Measurements from ENCODE around the gene GMDS.
A peak's percentile ranks its signal among the peaks of the same experiment; 100 is the strongest.

Gene GMDS

DNA sequence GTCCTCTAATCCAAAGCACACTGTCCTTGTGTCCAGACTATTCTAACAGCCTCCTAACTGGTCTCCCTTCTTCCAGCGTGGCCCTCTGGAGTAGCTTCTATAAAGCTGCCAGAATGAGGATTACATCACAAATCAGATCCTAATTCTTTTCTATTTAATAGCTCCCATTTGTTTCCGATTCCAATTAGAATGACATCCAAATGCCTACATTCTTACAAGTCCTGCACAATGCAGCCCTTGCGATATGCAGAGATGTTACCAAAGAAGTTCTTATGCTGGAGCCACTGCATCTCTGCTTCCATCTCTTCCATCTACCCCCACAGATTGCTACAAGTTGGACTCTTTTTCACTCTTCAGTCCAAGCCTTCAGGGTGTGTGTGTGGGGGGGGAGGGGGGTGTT lies 40.0 kb downstream of the GMDS start:
- no peak for DNase-seq (ENCODE audit: low read depth in 2 of 2)

DNA sequence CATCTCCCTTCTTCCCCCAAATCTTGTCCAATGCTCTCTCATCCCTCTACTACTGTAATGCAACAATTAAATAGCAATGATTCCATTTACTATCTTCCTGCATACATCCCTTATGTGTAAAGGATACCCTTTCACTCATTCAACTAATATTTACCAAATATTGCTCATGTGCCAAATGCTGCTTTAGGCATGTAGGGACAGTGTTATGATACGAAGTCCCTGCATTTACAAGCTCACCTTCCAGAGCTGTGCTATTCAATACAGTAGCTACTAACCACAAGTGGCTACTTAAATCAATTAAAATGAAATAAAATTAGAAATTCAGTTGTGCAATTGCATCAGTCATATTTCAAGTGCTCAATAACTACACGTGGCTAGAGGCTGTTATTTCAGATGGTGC lies 41.1 kb downstream of the GMDS start:
- DNase-seq (ENCODE audit: low read depth in 2 of 2), result no peak

DNA sequence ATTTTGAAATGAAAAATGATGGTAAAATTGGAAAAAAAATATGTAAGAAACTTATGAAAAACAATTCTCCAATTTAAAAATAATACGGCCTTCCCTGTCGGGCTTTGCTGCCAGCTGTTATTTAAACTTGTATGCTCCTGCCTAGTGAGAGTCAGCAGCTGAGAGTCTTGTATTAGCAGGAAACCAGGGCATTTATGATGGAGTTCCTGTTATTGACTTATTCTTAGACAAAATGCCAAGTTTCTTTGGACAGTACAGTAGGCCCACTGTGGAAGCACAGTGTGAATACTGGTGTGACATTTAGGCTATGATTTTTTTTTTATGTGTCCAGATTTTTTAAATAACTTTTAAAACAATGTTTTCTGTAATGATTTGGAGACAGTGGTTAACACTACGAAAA lies 42.1 kb downstream of the GMDS start:
- no peak for DNase-seq (ENCODE audit: low read depth in 2 of 2)

DNA sequence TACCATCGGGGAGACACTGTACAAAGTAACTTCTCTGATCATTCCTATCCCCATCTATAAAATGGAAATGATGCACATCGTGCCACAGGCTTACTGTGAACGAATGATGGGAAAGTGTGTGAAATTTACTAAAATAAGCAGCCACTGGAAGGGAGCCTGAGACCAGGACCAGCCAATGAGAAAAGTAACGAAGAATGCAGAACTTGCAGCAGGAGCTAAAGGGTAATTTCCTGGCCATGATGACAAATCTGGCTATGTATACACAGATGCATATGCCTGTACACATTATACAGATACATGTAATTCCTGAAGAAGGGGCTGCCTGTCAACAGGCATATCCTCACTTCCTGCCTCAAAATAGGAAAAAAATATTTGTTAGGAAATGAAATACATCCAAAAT lies 47.4 kb downstream of the GMDS start:
- no peak for DNase-seq (ENCODE audit: low read depth in 2 of 2)

DNA sequence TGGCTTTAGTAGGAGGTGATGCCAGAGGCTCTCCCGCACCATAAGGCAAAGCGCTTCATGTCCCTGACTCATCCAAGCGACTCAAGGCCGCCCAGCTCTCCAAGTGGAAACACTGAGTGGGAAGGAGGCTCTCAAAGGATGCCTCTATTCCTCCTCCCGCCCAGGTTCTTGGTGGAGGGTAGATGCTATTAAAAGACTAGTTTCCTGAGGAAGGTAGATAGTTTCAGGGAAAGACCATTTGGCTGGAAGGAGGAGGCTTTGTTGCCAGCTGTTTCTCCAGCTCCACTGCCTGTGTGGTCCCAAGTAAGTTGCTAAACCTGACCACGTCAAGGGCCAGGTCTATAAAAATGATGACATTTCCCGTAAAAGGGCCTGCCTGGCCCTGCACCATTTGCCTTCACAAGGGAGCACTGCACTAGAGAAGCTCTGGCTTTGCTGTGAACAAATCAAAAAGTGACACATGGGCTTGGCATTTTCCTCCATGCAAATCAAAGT lies 48.2 kb downstream of the GMDS start:
- DNase-seq (ENCODE audit: low read depth in 2 of 2), result no peak

DNA sequence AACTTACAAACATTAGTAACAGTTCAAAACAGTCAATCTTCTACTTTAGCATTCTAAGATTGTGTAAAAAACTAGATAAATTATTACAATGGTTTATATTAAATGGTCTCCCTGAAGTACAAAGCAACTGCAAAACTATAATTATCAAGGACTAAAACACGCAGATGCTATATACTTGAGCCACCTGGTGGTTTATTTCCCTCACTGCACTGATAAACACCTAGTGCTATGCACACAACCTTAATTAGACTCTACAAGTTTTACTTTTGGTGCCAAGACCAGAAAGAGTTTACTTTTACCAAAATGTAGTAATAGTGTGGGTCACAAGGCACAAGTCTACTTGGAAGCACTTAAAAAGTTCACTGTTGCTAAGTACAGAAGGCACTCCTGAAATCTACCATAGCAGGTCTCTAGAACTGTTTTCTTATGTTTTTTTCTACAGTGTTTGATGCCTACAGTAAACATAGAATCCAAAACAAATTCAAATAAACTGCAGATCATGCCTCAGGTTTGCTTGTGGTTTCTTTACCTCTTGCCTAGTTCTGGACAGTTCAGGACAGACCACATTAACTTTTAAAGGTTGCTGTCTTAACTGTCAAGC lies 49.2 kb downstream of the GMDS start:
- DNase-seq (ENCODE audit: low read depth in 2 of 2), result no peak

DNA sequence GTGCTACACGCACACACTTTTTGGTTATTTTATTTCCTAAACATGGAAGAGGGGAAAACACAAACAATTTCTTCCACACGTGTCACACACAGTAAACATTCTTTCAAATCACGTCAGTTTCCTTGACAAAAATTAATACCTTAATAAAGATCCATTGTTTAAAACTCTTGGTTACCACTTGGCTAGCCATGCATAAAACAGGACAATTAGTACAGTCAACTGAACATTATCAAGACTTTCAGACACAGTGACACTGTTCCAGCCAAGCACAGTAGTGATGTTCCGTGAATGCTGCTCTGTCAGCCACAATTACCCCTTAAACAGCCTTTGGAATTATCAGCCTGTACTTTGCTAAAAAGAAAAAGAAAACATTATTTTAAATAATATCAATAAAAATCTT lies 50.8 kb downstream of the GMDS start:
- DNase-seq (ENCODE audit: low read depth in 2 of 2), result no peak

DNA sequence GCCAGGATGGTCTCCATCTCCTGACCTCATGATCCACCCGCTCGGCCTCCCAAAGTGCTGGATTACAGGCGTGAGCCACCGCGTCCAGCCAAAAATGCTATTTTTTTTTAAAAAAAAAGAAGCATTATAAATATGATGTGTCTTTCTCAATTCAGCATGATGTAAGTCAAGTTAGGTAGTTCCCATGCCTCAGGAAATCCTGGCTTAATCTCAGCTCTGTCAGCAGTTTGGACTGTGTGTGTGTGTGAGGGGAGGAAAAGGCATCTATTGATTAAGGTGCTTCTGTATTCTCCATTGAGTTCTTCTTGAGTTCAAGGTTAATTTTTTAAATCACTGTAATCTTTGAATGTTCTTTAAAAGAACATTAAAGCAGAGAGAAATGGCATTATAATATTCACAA lies 51.5 kb downstream of the GMDS start:
- DNase-seq (ENCODE audit: low read depth in 2 of 2), result no peak

DNA sequence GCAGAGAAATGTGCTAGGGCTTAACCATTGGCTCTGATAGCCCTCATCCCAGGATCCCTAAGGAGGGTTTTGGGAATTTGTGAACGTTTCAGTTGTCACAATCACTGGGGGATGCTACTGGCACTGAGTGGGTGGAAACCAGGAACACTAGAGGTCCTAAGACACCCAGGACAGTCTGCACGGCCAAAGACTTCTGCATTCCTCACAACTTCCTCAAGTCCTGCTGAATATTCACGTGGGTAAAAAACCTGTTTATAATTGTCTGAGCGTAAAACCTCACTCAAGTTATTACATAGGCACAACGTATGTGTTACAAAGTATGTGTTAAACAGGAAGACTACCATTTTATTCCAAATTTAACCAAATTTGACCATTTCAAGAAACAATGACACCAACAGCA lies 52.4 kb downstream of the GMDS start:
- no peak for DNase-seq (ENCODE audit: low read depth in 2 of 2)

DNA sequence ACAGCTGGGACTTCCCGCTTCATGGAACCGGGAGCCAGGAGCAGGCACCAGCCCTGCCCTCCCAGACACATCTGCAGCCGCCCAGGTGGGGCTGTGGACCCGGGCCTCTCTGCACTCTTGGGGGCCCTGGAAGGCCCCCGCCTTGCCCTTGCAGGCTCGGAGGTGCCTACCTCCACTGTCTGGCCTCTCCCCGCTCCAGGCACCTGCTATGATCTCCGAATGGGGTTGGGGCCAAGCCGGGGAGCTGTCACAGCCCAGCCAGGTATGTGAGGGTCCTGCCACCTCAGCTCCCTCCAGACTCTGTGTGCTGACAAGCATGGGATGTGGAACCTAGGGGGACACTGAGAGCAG lies 54.0 kb downstream of the GMDS start:
- no peak for DNase-seq (ENCODE audit: low read depth in 2 of 2)

DNA sequence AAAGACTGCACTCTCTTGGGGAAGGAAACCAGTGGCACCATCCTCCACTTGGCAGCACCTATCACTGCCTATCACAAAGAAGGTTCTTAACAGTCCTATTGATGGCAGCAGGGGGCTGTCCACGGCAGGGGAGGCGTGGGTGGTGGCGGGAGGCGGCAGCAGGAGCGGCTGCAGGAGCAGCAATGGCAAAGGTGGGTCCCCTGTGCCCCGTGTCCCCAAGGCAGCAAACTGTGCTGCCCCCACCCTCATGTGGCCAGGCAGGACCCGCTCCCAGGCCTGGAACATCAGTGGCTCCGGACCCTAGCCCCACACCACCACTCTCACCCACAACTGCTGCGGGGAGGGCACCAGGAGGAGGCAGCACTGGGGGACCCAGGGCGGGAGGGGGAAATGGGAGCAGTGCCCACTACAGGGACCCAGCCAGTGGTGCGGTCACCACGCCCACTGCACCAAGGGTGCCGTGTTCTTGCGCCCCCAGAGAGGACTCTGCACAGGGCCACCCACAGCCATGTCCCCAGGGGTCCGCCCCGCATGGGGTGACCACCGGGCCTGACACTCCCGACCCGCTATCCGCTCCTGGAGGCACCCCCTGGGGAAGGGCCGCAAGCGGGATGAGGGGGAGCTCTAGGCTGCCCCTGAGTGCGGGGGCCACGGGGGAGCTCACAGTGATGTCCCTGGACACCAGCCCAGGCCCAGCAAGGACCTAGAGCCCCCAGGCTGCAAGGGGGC lies 54.6 kb downstream of the GMDS start:
- DNase-seq (ENCODE audit: low read depth in 2 of 2), result no peak

DNA sequence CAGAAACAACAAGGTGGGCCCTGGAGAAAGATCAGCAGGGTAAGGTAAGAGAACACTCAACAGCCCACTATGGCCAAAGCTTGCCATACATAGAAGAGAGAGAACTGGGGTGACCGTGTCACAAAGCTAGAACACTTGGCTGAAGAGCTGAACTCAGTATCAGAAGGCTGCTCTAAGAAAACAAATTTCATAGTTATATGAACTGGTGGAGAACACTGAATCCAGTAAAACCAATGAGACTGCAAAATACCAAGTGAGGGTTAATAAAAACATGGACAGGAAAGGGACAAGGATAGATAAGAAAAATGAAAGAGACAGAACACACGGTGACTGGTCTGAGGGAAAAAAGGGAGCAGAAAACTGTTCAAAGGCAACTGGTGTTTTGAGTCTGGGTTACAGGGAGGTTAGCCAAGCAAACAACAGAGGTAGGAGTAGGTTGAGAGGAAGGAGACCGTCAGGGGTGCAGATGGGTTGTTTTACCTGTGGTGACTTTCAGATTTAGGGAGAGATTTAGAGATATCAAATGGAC lies 56.5 kb downstream of the GMDS start:
- no peak for DNase-seq (ENCODE audit: low read depth in 2 of 2)

DNA sequence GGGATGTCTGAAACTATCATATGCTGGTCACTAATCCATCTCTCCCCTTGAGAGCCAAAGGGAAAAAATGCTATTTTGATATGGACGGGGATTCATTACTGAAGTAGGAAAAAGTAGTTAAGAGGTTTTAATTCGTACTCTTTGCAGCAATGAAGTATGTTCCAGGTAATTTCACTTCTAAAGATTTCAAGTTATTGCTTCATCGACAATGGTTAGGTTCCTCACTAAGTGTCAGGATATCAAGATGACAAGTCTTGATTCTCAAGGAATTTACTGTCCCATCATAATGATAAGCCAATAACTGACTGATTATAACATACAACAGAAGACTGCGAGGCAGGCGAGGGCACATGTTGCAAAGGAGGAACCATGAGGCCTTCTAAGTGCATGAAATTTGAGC lies 57.0 kb downstream of the GMDS start:
- no peak for DNase-seq (ENCODE audit: low read depth in 2 of 2)

DNA sequence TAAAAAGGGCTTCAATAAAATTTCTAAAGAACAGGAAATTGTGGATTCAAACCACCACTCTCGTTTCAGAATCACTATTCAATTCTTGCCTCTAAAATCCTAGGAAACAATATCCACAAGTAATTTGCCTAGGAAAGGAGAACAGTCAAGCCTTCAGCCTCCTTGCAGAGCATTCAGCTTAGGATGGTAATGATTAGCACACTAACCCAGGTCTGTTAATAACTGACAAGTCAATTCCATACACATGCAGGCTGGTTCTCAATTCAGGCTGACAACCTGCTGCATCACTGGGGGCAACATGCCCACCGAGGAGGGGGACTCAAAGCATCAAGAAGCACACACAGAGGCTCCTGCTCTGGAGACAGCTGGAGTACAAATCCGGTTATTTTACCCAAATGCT lies 57.6 kb downstream of the GMDS start:
- DNase-seq (ENCODE audit: low read depth in 2 of 2), result no peak

DNA sequence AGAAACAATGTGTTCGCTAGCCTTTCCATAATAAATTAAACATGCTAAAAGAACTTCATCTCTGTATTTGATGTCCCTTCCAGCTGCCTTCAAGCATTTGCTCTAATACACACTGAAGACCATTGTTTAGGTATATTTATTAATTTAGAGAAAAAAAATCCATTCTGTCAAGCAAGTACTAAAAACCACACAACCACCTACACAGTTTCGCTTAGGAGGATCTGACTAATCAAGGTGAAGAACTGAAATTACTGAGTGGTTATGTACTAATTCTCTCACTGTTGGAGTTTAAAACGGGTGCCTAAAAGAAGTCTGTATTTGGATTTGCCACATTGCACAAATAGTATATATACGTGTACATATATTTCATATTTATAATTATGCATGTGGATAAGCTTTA lies 58.9 kb downstream of the GMDS start:
- DNase-seq (ENCODE audit: low read depth in 2 of 2), result peak in 1 of 2 experiments; percentile 5

DNA sequence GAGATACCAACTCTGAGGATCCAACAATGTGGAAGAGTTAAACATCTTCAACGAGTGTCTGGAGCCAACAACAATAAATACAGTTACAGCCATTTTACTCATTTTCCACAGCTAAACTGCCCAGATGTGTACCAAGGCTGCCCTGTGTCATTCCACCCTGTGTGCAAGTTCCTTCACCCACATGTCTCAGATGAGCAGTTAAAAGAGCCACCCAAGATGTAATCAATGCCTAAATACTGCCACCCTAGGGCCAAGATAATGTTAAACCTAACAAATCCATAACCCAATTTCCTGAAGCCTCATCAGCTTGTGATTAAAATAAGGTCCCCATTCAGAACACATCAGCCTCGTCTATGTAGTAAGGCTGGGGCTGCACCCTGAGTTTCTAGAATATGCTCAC lies 59.9 kb downstream of the GMDS start:
- no peak for DNase-seq (ENCODE audit: low read depth in 2 of 2)

DNA sequence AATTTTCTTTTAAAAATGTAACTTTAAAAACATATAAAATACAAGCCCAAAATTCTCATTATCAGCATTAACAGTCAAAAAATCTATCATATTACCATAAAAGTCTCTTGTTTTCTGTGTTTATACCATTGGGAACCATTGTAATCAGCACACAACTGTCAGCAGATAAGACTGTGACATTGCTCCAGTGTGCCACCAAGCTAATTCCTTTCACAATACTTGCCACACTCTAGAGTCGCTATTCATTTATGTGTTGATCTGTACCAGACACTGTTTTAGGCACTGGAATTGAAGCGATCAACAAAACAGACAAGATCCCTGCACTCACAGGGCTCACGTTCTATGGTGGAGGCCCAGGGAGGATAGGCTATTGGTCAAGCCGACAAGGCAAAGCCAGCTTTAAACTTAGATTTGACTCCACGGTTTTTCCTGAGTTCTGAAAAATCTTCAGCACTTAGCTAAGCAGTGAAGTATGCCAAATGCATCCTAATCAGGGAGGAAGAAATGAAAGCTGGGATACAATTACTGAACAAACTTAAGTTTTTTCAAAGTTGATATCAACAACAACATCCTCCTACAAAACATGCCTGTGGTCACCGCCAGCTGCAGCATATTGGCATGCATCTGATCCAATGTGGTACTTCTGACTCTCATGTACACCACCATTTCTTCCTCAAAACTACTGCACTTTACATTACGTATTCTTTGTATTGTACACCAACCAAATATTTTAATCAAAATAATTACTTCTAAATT lies 60.5 kb downstream of the GMDS start:
- no peak for DNase-seq (ENCODE audit: low read depth in 2 of 2)

DNA sequence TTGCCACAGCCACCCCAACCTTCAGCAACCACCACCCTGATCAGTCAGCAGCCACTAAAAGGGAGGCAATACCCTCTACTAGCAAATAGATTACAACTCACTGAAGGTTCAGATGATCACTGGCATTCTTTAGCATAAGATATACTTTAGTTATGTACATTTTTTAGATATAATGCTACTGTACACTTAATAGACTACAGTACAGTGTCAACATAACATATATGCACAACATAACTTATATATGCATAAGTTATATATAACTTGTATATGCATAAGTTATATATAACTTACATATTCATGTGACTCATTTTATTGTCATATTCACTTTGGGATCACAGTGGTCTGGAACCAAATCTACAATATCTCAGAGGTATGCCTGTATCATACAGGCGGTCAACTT lies 61.7 kb downstream of the GMDS start:
- DNase-seq (ENCODE audit: low read depth in 2 of 2), result no peak

DNA sequence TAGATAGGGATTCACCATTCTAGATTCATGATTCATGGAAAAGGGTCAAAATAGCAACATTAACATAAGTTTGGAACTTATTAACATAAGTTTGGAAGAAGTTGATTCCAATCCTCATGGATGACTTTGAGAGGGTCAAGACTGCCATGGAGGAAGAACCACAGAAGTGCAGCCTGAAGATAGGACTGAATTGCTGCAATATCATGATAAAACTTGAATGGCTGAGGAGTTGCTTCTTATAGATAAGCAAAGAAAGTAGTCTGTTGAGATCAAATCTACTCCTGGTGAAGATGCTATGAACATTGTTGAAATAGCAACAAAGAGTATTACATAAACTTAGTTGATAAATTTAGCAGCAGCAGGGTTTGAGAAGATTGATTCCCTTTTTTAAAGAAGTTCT lies 62.2 kb downstream of the GMDS start:
- DNase-seq (ENCODE audit: low read depth in 2 of 2), result no peak

DNA sequence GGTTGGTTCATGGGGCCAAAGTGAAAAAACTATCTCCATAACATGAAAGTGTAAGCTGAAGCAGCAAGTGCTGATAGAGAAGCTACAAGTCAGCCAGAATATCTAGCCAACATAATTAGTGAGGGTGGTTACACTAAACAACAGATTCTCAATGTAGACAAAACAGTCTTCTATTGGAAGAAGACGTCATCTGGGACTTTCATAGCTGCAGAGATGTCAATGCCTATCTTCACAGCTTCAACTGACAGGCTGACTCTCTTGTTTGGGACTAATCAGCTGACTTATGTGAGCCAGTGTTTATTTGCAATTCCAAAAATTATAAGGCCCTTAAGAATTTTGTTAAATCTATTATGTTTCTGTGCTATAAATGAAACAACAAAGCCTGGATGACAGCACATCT lies 63.2 kb downstream of the GMDS start:
- no peak for DNase-seq (ENCODE audit: low read depth in 2 of 2)

DNA sequence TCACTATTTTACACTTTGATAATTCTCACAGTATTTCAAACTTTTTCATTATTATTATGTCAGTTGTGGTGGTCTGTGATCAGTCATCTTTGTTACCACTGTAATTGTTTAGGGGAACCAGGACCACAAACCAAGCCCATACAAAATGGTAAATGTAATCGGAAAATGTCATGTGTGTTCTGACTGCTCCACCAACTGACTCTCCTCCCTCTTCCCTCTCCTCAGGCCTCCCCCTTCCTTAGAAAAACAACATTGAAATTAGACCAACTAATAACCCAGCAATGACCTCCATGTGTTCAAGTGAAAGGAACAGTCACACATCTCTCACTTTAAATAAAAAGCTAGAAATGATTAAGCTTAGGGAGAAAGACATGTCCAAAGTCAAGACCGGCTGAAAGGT lies 63.8 kb downstream of the GMDS start:
- DNase-seq (ENCODE audit: low read depth in 2 of 2), result no peak

DNA sequence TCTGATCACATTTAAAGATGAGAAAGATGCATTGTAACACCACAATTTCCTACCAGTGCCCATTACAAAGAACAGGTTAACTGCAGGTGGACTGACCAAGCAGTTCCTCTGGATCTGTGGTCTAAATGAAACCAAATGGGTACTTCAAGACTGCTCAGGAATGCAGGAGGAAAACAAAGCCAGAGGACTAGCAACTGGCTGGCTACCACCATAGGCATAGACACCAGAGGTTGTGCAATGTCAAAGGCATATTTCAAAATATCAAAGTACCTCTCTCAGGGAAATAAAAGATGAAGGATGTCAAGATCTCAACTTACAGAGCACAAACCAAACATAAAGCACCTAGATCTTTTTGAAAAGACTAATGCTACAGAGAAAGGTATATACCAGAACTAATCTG lies 65.5 kb downstream of the GMDS start:
- no peak for DNase-seq (ENCODE audit: low read depth in 2 of 2)

DNA sequence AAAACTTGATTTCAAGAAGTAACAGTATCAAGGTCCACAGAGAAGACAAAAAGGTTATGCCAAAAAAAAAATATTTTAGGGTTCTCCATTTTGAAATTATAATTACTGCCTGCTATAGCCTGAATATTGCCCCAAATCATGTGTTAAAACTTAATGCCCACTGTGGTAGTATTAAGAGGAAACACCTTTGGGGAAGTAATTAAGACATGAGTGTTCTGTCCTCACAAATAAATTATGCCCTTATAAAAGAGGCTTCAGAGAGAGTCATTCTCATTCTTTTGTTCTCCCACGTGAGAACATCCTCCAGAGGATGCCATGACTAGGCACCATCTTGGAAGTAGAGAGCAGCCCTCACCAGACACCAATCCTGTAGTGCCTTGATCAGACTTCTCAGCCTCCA lies 66.2 kb downstream of the GMDS start:
- DNase-seq (ENCODE audit: low read depth in 2 of 2), result no peak

Data from stimulated activated CD4-positive, alpha-beta T cell treated with anti-CD3 and anti-CD28 coated beads, Interleukin-12 subunit alpha, Interleukin-12 subunit beta, amount 100 ng/mL, for 24 hours (primary cell).